ENCODE results near the gene PTPN5.

DNA sequence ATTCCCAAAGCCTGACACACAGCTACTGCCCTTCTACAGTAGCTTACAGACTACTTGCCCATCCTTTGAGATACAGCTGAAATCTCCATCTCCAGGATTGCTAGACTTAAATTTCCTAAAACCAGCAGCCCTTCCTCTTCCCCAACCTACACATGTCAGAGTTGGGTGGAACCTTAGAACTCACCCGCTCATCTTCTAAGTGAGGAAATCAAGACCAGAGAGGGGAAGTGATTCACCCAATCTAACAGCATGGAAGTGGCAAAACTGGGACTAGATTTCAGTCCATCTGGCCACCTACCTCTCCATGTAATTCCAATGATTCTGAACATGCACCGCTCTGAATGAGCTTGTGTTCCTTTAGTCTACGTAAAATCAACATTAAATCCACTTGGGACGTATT lies 94.0 kb downstream of the PTPN5 start:
- TF ChIP-seq GATA2 (IDR thresholded peaks at IDR 0.05; ENCODE audit: low read depth, low read length) = no peak
- TF ChIP-seq GATA3 (IDR thresholded peaks at IDR 0.05; ENCODE audit: low read depth, low read length) = no peak

Data from SH-SY5Y (cell line).